Stimulated activated CD8-positive, alpha-beta memory T cell treated with anti-CD3 and anti-CD28 coated beads, Interleukin-2, amount 100 ng/mL, for 48 hours (primary cell): ENCODE measurements around the gene TAL2.

Source experiments
- DNase-seq, 2 donors: peaks; one replicate each; pipeline ENCODE4 v3.0.0-alpha.2; 2020; ENCODE audit warnings: low read depth in 2 of 2

TAL2 gene

GRCh38 chr9:105662184-105663104 lies at the start of gene TAL2:
Gene TAL2 (plus strand): TSS chr9:105662457. CDS start chr9:105662497, 40 bp downstream.
- DNase-seq = no peak

GRCh38 chr9:105621001-105621400 lies 41.3 kb upstream of the TAL2 start:
- DNase-seq = no peak

GRCh38 chr9:105625088-105625487 lies 37.2 kb upstream of the TAL2 start:
- DNase-seq = no peak

- DNase-seq = no peak
These were observed 29.4 kb upstream of the TAL2 start for GRCh38 chr9:105632807-105633206.

- DNase-seq = no peak
These were observed 28.8 kb upstream of the TAL2 start for GRCh38 chr9:105633411-105633810.

GRCh38 chr9:105636331-105636730 lies 25.9 kb upstream of the TAL2 start:
- no peak for DNase-seq

GRCh38 chr9:105637787-105638395 lies 24.4 kb upstream of the TAL2 start:
- no peak for DNase-seq

GRCh38 chr9:105639936-105640335 lies 22.3 kb upstream of the TAL2 start:
- DNase-seq = no peak

GRCh38 chr9:105643795-105644194 lies 18.5 kb upstream of the TAL2 start:
- no peak for DNase-seq

GRCh38 chr9:105646879-105647594 lies 15.2 kb upstream of the TAL2 start:
- DNase-seq = no peak

GRCh38 chr9:105647595-105648349 lies 14.5 kb upstream of the TAL2 start:
- no peak for DNase-seq

GRCh38 chr9:105651806-105652205 lies 10.5 kb upstream of the TAL2 start:
- DNase-seq = no peak

- DNase-seq = no peak
These were observed 5.9 kb upstream of the TAL2 start for GRCh38 chr9:105656131-105656921.

- DNase-seq = no peak
These were observed 3.9 kb upstream of the TAL2 start for GRCh38 chr9:105658351-105658750.

- no peak for DNase-seq
These were observed 1.2 kb upstream of the TAL2 start for GRCh38 chr9:105661011-105661410.

- no peak for DNase-seq
These were observed 1.7 kb downstream of the TAL2 start for GRCh38 chr9:105663914-105664313.

GRCh38 chr9:105667867-105668266 lies 5.6 kb downstream of the TAL2 start:
- no peak for DNase-seq

- no peak for DNase-seq
These were observed 8.1 kb downstream of the TAL2 start for GRCh38 chr9:105670315-105670714.

GRCh38 chr9:105670775-105671174 lies 8.5 kb downstream of the TAL2 start:
- no peak for DNase-seq

GRCh38 chr9:105672711-105673234 lies 10.5 kb downstream of the TAL2 start:
- no peak for DNase-seq
